Ishikawa (cell line): Measurements from ENCODE around the gene GPR101.

Experiments
- EP300 ChIP-seq: IDR thresholded peaks from 2 replicates; pipeline ENCODE4 v1.6.1; 2012; ENCODE audit warnings: borderline replicate concordance
- YY1 ChIP-seq: IDR thresholded peaks from 2 replicates; pipeline ENCODE4 v1.6.1; 2012; ENCODE audit warnings: low read depth
- TF ChIP-seq, protein P1 (sequence below): IDR thresholded peaks from 2 replicates; pipeline ENCODE4 v1.6.1; 2012; ENCODE audit warnings: low read depth, mild to moderate bottlenecking

DNA sequence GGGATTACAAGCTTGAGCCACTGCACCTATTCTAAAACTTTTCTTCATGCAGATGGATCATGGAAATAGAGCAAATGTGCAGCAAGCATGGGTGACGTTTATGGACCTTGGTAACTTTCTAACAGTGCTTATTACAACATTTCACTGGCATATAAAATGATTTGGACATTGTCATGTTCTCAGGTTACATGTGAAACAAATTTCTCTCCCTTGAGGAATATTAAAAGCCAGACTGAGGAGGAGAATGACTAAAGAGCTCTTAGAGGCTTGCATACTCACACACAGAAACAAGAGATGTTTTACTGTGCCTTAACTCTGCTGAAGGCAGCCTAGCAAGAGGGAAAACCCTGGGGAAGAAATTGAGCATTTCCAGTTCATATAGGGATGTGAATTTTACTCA, 38.6 kb upstream of the GPR101 start:
- TF ChIP-seq, protein P1, sequence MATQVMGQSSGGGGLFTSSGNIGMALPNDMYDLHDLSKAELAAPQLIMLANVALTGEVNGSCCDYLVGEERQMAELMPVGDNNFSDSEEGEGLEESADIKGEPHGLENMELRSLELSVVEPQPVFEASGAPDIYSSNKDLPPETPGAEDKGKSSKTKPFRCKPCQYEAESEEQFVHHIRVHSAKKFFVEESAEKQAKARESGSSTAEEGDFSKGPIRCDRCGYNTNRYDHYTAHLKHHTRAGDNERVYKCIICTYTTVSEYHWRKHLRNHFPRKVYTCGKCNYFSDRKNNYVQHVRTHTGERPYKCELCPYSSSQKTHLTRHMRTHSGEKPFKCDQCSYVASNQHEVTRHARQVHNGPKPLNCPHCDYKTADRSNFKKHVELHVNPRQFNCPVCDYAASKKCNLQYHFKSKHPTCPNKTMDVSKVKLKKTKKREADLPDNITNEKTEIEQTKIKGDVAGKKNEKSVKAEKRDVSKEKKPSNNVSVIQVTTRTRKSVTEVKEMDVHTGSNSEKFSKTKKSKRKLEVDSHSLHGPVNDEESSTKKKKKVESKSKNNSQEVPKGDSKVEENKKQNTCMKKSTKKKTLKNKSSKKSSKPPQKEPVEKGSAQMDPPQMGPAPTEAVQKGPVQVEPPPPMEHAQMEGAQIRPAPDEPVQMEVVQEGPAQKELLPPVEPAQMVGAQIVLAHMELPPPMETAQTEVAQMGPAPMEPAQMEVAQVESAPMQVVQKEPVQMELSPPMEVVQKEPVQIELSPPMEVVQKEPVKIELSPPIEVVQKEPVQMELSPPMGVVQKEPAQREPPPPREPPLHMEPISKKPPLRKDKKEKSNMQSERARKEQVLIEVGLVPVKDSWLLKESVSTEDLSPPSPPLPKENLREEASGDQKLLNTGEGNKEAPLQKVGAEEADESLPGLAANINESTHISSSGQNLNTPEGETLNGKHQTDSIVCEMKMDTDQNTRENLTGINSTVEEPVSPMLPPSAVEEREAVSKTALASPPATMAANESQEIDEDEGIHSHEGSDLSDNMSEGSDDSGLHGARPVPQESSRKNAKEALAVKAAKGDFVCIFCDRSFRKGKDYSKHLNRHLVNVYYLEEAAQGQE = no peak
- TF ChIP-seq YY1 = no peak
- TF ChIP-seq EP300 = no peak
